K562 (cell line): ENCODE measurements around the gene ZNF454. TPM values are rescaled to one million over a fixed set of nuclear protein-coding genes. Genes with fewer than 3 reads are reported as not detected.

Source experiments
- ATAC-seq: fragments of 200-7000 bp; cut with Tn5 transposase; 3 replicates; pipeline ENCODE4 v1.9.1; 2020; ENCODE audit warnings: moderate library complexity
- BruUV-seq: library from RNA; stranded (reverse); fragments of 400-500 nt; replicated peaks from 2 replicates; lab custom pipeline; 2021; lab: Mats Ljungman, UMichigan
- CTCF ChIA-PET: fragments of 300-600 bp; formaldehyde crosslinking; extraction: SDS; loops from one replicate; lab custom pipeline; 2021; ENCODE audit warnings: low intra/inter-chr PET ratio; lab: Yijun Ruan, JAX
- POLR2A ChIA-PET: fragments of 300-600, 350-650 bp; sonication (Branson Sonifier 250); formaldehyde crosslinking; extraction: SDS; loops from one replicate; lab custom pipeline; 2021; ENCODE audit warnings: antibody characterized with exemption, inconsistent platforms; lab: Yijun Ruan, JAX
- DNase-seq, 4 experiments: peaks; one replicate each; pipeline versions ENCODE4 v3.0.0 to v3.0.0-alpha.2; 2011 to 2018; ENCODE audit warnings: low spot score in 3 of 4, mixed read lengths in 3 of 4; ENCODE audit errors: extremely low read depth in 1 of 4
- FAIRE-seq: peaks from 2 replicates; lab custom pipeline; 2011; peaks lifted over from hg19 to GRCh38; lab: Jason Lieb, UNC
- H2AFZ ChIP-seq: 2 replicates; pipeline ENCODE4 v1.6.0; 2011; ENCODE audit warnings: low read depth, low read length, control low read depth, inconsistent platforms
- H3K27ac ChIP-seq: fragments of 200-600 bp; 3 replicates; pipeline ENCODE4 v1.8.0; 2011; ENCODE audit warnings: low read depth, mild to moderate bottlenecking, control low read depth, inconsistent platforms, low read length, moderate library complexity, mixed read lengths; ENCODE audit errors: extremely low read depth
- H3K27me3 ChIP-seq, 2 experiments: fragments of 300-600 bp in 1 of 2; 2 replicates in 1 of 2; 3 replicates in 1 of 2; pipeline versions ENCODE4 v1.6.0 to v1.8.0; 2011; ENCODE audit warnings: inconsistent platforms in 2 of 2, low read length in 2 of 2, mild to moderate bottlenecking in 1 of 2, mixed read lengths in 1 of 2, moderate library complexity in 1 of 2; ENCODE audit not compliant: control insufficient read depth in 2 of 2, insufficient read depth in 2 of 2
- H3K36me3 ChIP-seq: fragments of 300-600 bp; 3 replicates; pipeline ENCODE4 v1.8.0; 2011; ENCODE audit warnings: mild to moderate bottlenecking, low read length, inconsistent platforms; ENCODE audit not compliant: control insufficient read depth, insufficient read depth
- H3K4me1 ChIP-seq, 2 experiments: fragments of 200-600 bp in 1 of 2; replicated peaks in 1 of 2; 2 replicates in 1 of 2; 3 replicates in 1 of 2; pipeline versions ENCODE4 v1.5.1 to v1.8.0; 2011; ENCODE audit warnings: inconsistent platforms in 2 of 2, low read length in 2 of 2, mild to moderate bottlenecking in 1 of 2, mixed read lengths in 1 of 2, moderate library complexity in 1 of 2; ENCODE audit not compliant: control insufficient read depth in 2 of 2, insufficient read depth in 2 of 2
- H3K4me2 ChIP-seq: 2 replicates; pipeline ENCODE4 v1.6.1; 2011; ENCODE audit warnings: low read length, control low read depth, inconsistent platforms, mixed read lengths; ENCODE audit not compliant: insufficient read depth
- H3K4me3 ChIP-seq: fragments of 200-600 bp; sonication (generic), shearing (Covaris generic); 2 replicates; pipeline ENCODE4 v1.5.1; 2016; ENCODE audit warnings: control low read depth, inconsistent platforms
- H3K79me2 ChIP-seq: fragments of 200-600 bp; 3 replicates; pipeline ENCODE4 v1.8.0; 2011; ENCODE audit warnings: low read length, inconsistent platforms; ENCODE audit not compliant: control insufficient read depth, insufficient read depth
- H3K9ac ChIP-seq, 2 experiments: 2 replicates each; pipeline versions ENCODE4 v1.6.0 to v1.6.1; 2011; ENCODE audit warnings: low read depth in 2 of 2, low read length in 2 of 2, control low read depth in 1 of 2, inconsistent platforms in 1 of 2, mild to moderate bottlenecking in 1 of 2, mixed read lengths in 1 of 2; ENCODE audit not compliant: insufficient read depth in 1 of 2
- H3K9me1 ChIP-seq: one replicate; pipeline ENCODE4 v1.6.0; 2011; ENCODE audit warnings: inconsistent platforms, mild to moderate bottlenecking, low read length, moderate library complexity; ENCODE audit not compliant: control insufficient read depth, insufficient read depth
- H3K9me3 ChIP-seq: replicated peaks from 2 replicates; pipeline ENCODE4 v1.5.1; 2011; ENCODE audit warnings: low read depth, low read length, inconsistent platforms; ENCODE audit not compliant: control insufficient read depth, insufficient read depth
- H4K20me1 ChIP-seq: replicated peaks from 2 replicates; pipeline ENCODE4 v1.6.1; 2011; ENCODE audit warnings: low read length, inconsistent platforms, mixed read lengths; ENCODE audit not compliant: control insufficient read depth, insufficient read depth
- ARNT ChIP-seq, 2 experiments: fragments of 450-650 bp; IDR thresholded peaks; 2 replicates each; pipeline ENCODE4 v1.6.1; 2016; ENCODE audit warnings: mild to moderate bottlenecking in 1 of 2
- COPS2 ChIP-seq: fragments of 450-650 bp; conservative IDR thresholded peaks from 2 replicates; pipeline ENCODE4 v1.6.1; 2016; ENCODE audit warnings: mild to moderate bottlenecking, moderate library complexity
- CREB1 ChIP-seq, 2 experiments: sonication (generic) in 1 of 2; formaldehyde crosslinking in 1 of 2; IDR thresholded peaks; 2 replicates each; pipeline versions ENCODE4 v1.6.1 to v1.8.0; 2012 to 2022; ENCODE audit warnings: inconsistent platforms in 1 of 2, mild to moderate bottlenecking in 1 of 2, missing genetic modification reagents in 1 of 2, moderate library complexity in 1 of 2
- MEF2A ChIP-seq: IDR thresholded peaks from 2 replicates; pipeline ENCODE4 v1.6.1; 2011; ENCODE audit warnings: low read depth, mild to moderate bottlenecking, low read length, moderate library complexity; ENCODE audit not compliant: control insufficient read depth
- NRF1 ChIP-seq, 2 experiments: fragments of 450-650 bp; IDR thresholded peaks in 1 of 2; conservative IDR thresholded peaks in 1 of 2; 2 replicates each; pipeline ENCODE4 v1.6.1; 2014; ENCODE audit warnings: mild to moderate bottlenecking in 2 of 2
- SIX5 ChIP-seq, 2 experiments: IDR thresholded peaks; 2 replicates each; pipeline ENCODE4 v1.6.1; 2011; ENCODE audit warnings: low read length in 2 of 2, borderline replicate concordance in 1 of 2, low read depth in 1 of 2, mild to moderate bottlenecking in 1 of 2, moderate library complexity in 1 of 2; ENCODE audit not compliant: insufficient read depth in 1 of 2
- SNIP1 ChIP-seq: fragments of 450-650 bp; IDR thresholded peaks from 2 replicates; pipeline ENCODE4 v1.7.1; 2017; ENCODE audit warnings: low read depth, mild to moderate bottlenecking
- ZBTB7A ChIP-seq: IDR thresholded peaks from 2 replicates; pipeline ENCODE4 v1.6.1; 2011; ENCODE audit warnings: low read depth, mild to moderate bottlenecking, low read length, moderate library complexity, borderline replicate concordance; ENCODE audit not compliant: control insufficient read depth
- ZNF184 ChIP-seq: sonication (generic); formaldehyde crosslinking; IDR thresholded peaks from 2 replicates; pipeline ENCODE4 v1.5.0; 2020; ENCODE audit warnings: missing genetic modification reagents
- ZNF354B ChIP-seq: fragments of 250-450 bp; sonication (Bioruptor Pico); IDR thresholded peaks from 2 replicates; pipeline ENCODE4 v1.4.0; 2020
- ZNF561 ChIP-seq: fragments of 450-650 bp; formaldehyde crosslinking; conservative IDR thresholded peaks from 2 replicates; pipeline ENCODE4 v1.4.0; 2020; ENCODE audit warnings: mild to moderate bottlenecking, moderate library complexity
- ZSCAN32 ChIP-seq: fragments of 450-650 bp; formaldehyde crosslinking; IDR thresholded peaks from 2 replicates; pipeline ENCODE4 v1.4.0; 2020; ENCODE audit warnings: mild to moderate bottlenecking, moderate library complexity
- WGBS: fragments of 100-300 bp; shearing (Covaris generic); methylation state at CpG from one replicate; pipeline ENCODE4 v1.1.6; 2016; ENCODE audit warnings: low coverage, mixed read lengths; ENCODE audit not compliant: insufficient coverage; ENCODE audit errors: missing lambda C conversion rate; 5-methylcytosine and 5-hydroxymethylcytosine counted together
- in situ Hi-C: fragments of 300-500 bp; cut with MboI; formaldehyde crosslinking; loops from 4 replicates; pipeline ENCODE4 v1.15.0; 2018; ENCODE audit warnings: inconsistent platforms, mixed read lengths
- intact Hi-C: fragments of 100-400 bp; cut with micrococcal nuclease; formaldehyde crosslinking; loops from 2 replicates; pipeline ENCODE4 v1.14.2; 2022
- polyA plus RNA-seq, 8 experiments: library from polyadenylated mRNA; depleted of rRNA in 4 of 8; stranded (reverse) in 5 of 8; unstranded in 3 of 8; fragments of >200 nt; fragmentation: Nextera tagmentation in 2 of 8; fragmentation: Illumina TruSeq in 1 of 8; extraction: Ambion mirVana in 2 of 8; extraction: Trizol in 1 of 8; gene quantifications; 2 replicates each; pipeline versions ENCODE4 v1.2.1 to v1.2.3, GENCODE V29; 2011 to 2014; ENCODE audit warnings: inconsistent platforms in 1 of 8, missing spikeins in 1 of 8
- total RNA-seq, 7 experiments: library from RNA; depleted of rRNA in 6 of 7; stranded (reverse); fragments of >200 nt in 6 of 7; fragmentation: Illumina TruSeq in 2 of 7; extraction: Trizol in 2 of 7; gene quantifications; 2 replicates each; pipeline versions ENCODE4 v1.2.1 to v1.2.3, GENCODE V29; 2011 to 2021; ENCODE audit warnings: low replicate concordance in 1 of 7

ZNF454 gene
- total and polyA plus RNA-seq, 9 of the 15 experiments (the other 6 are each of a cell fraction or from before 2014, with no cell fraction given): not detected

- no peak overlapping the region for H3K4me3 ChIP-seq
- no peak for TF ChIP-seq ZBTB7A
- no peak for TF ChIP-seq ZNF184
- no peak for TF ChIP-seq SNIP1
- TF ChIP-seq ZSCAN32 (CRISPR knock-in tag): no peak
- no peak for TF ChIP-seq NRF1 (conservative IDR thresholded peaks at IDR 0.05 in 1 of 2, IDR thresholded peaks at IDR 0.05 in 1 of 2)
- TF ChIP-seq ARNT (IDR thresholded peaks at IDR 0.05): no peak
- no peak for TF ChIP-seq ZNF354B (CRISPR knock-in tag)
- no peak for TF ChIP-seq MEF2A
- no peak for TF ChIP-seq ZNF561 (CRISPR knock-in tag)
- no peak for TF ChIP-seq CREB1 (IDR thresholded peaks at IDR 0.05)
- no peak for TF ChIP-seq CREB1 (CRISPR knock-in tag; IDR thresholded peaks at IDR 0.05)
- no peak for TF ChIP-seq SIX5 (IDR thresholded peaks at IDR 0.05; ENCODE audit: borderline replicate concordance in 1 of 2, insufficient read depth in 1 of 2, low read depth in 1 of 2, low read length in 2 of 2)
- TF ChIP-seq COPS2: no peak
- TF ChIP-seq, all 486 proteins: peak for 0
- Histone ChIP-seq H3K27ac (no peak overlapping the region), H3K9ac (no peak overlapping the region), H3K9me1 (no peaks in the 10 kb centered on the region), H3K9me3 (no peaks in the 10 kb centered on the region), H3K4me2 (no peak overlapping the region), H3K27me3 (peaks cover 0 to 42% of the 10 kb centered on the region in 2 experiments; a peak in 2 of 5 replicates), H4K20me1 (no peaks in the 10 kb centered on the region), H3K4me1 (no peaks in the 10 kb centered on the region; a peak in 1 of 5 replicates), H3K36me3 (no peaks in the 10 kb centered on the region), H3K79me2 (no peaks in the 10 kb centered on the region), H2AFZ (no peak overlapping the region)
- in situ Hi-C loops: no loop called here
- ChIA-PET CTCF (no interaction called here), POLR2A (interaction anchor here (1.6 kb wide), 1 partner anchor 8 kb away, joined by 5 read pairs; no protein-coding TSS in a partner anchor)
- WGBS: 3% methylated on average over 23 of the region's 27 CpGs
- FAIRE-seq: no peak
- no peak for ATAC-seq
- no peak for DNase-seq
- intact Hi-C loops: no loop called here
- BruUV-seq: no TSS peak
These were observed 47.6 kb downstream of the ZNF454 start for GRCh38 chr5:178988436-178989220.
